HepG2 (cell line): Measurements from ENCODE around the gene F2RL2. TPM values are rescaled to one million over a fixed set of nuclear protein-coding genes. Genes with fewer than 3 reads are reported as not detected.

Experiments
- ATAC-seq: fragments of 200-7000 bp; cut with Tn5 transposase; 3 replicates; pipeline ENCODE4 v1.9.1; 2020; ENCODE audit warnings: mild to moderate bottlenecking, moderate library complexity
- BruUV-seq: library from RNA; stranded (reverse); fragments of 400-500 nt; replicated peaks from 2 replicates; lab custom pipeline; 2021; lab: Mats Ljungman, UMichigan
- CTCF ChIA-PET: fragments of 300-600 bp; formaldehyde crosslinking; extraction: SDS; loops from one replicate; lab custom pipeline; 2021; ENCODE audit warnings: low total read pairs, inconsistent platforms, low intra/inter-chr PET ratio; lab: Yijun Ruan, JAX
- POLR2A ChIA-PET: fragments of 350-600 bp; sonication (Branson Sonifier 250); formaldehyde crosslinking; loops from one replicate; lab custom pipeline; 2020; ENCODE audit warnings: antibody characterized with exemption, inconsistent platforms; lab: Yijun Ruan, JAX
- DNase-seq: peaks from one replicate; pipeline ENCODE4 v3.0.0-alpha.2; 2015; ENCODE audit warnings: low spot score
- FAIRE-seq: peaks from 3 replicates; lab custom pipeline; 2011; peaks lifted over from hg19 to GRCh38; lab: Jason Lieb, UNC
- H2AFZ ChIP-seq: one replicate; pipeline ENCODE4 v1.6.1; 2011; ENCODE audit warnings: low read length, inconsistent platforms
- H3K27ac ChIP-seq: fragments of 300-600 bp; 3 replicates; pipeline ENCODE4 v1.8.0; 2011; ENCODE audit warnings: mixed run types, mild to moderate bottlenecking, mixed read lengths, low read length, inconsistent platforms; ENCODE audit not compliant: insufficient read depth; ENCODE audit errors: extremely low read length
- H3K27me3 ChIP-seq, 2 experiments: fragments of 200-600 bp in 1 of 2; 2 replicates in 1 of 2; 3 replicates in 1 of 2; pipeline versions ENCODE4 v1.6.0 to v1.8.0; 2011; ENCODE audit warnings: low read length in 2 of 2, mild to moderate bottlenecking in 2 of 2, moderate library complexity in 2 of 2, inconsistent platforms in 1 of 2; ENCODE audit not compliant: insufficient read depth in 2 of 2, control insufficient read depth in 1 of 2
- H3K36me3 ChIP-seq, 2 experiments: fragments of 200-600 bp in 1 of 2; replicated peaks in 1 of 2; 2 replicates in 1 of 2; 3 replicates in 1 of 2; pipeline versions ENCODE4 v1.5.1 to v1.8.0; 2011; ENCODE audit warnings: low read length in 2 of 2, inconsistent platforms in 1 of 2; ENCODE audit not compliant: insufficient read depth in 2 of 2, control insufficient read depth in 1 of 2
- H3K4me1 ChIP-seq: 2 replicates; pipeline ENCODE4 v1.5.1; 2012; ENCODE audit warnings: low read length, inconsistent platforms; ENCODE audit not compliant: insufficient read depth
- H3K4me2 ChIP-seq: 2 replicates; pipeline ENCODE4 v1.6.0; 2011; ENCODE audit warnings: low read depth, low read length, inconsistent platforms
- H3K4me3 ChIP-seq, 3 experiments: fragments of 200-600 bp in 1 of 3; sonication (generic), shearing (Covaris generic) in 1 of 3; replicated peaks in 1 of 3; 2 replicates each; pipeline ENCODE4 v1.5.1; 2011 to 2016; ENCODE audit warnings: low read length in 3 of 3, inconsistent platforms in 2 of 3, low read depth in 2 of 3, mild to moderate bottlenecking in 2 of 3, control low read depth in 1 of 3, mixed read lengths in 1 of 3; ENCODE audit not compliant: insufficient read depth in 1 of 3
- H3K79me2 ChIP-seq: one replicate; pipeline ENCODE4 v1.6.1; 2011; ENCODE audit warnings: low read length, inconsistent platforms; ENCODE audit not compliant: insufficient read depth
- H3K9ac ChIP-seq: 2 replicates; pipeline ENCODE4 v1.6.0; 2011; ENCODE audit warnings: mild to moderate bottlenecking, low read depth, low read length, inconsistent platforms; ENCODE audit not compliant: insufficient read depth
- H3K9me3 ChIP-seq: 2 replicates; pipeline ENCODE4 v1.5.1; 2012; ENCODE audit warnings: mild to moderate bottlenecking, low read length
- H4K20me1 ChIP-seq: 2 replicates; pipeline ENCODE4 v1.6.0; 2011; ENCODE audit warnings: inconsistent platforms, mild to moderate bottlenecking, low read length, moderate library complexity; ENCODE audit not compliant: insufficient read depth
- AGO1 ChIP-seq: fragments of 200-400 bp; formaldehyde crosslinking; IDR thresholded peaks from 2 replicates; pipeline ENCODE4 v1.6.1; 2017; ENCODE audit warnings: mild to moderate bottlenecking, low read depth, low read length, moderate library complexity; ENCODE audit not compliant: poor library complexity, severe bottlenecking
- FOXP4 ChIP-seq: sonication (generic); formaldehyde crosslinking; IDR thresholded peaks from 2 replicates; pipeline ENCODE4 v1.4.0; 2020; ENCODE audit warnings: missing genetic modification reagents
- HNF4A ChIP-seq: sonication (generic); formaldehyde crosslinking; IDR thresholded peaks from 2 replicates; pipeline ENCODE4 v1.4.0; 2020; ENCODE audit warnings: missing genetic modification reagents
- HNRNPUL1 ChIP-seq: fragments of 200-400 bp; formaldehyde crosslinking; IDR thresholded peaks from 2 replicates; pipeline ENCODE4 v1.6.1; 2017; ENCODE audit warnings: low read depth, mild to moderate bottlenecking, low read length, moderate library complexity
- MED13 ChIP-seq: sonication (generic); formaldehyde crosslinking; IDR thresholded peaks from 2 replicates; pipeline ENCODE4 v1.5.0; 2020; ENCODE audit warnings: missing genetic modification reagents
- NCOA2 ChIP-seq: sonication (generic); formaldehyde crosslinking; IDR thresholded peaks from 2 replicates; pipeline ENCODE4 v1.8.0; 2022; ENCODE audit warnings: inconsistent platforms
- NFATC3 ChIP-seq: sonication (generic); formaldehyde crosslinking; IDR thresholded peaks from 2 replicates; pipeline ENCODE4 v1.5.1; 2020; ENCODE audit warnings: mild to moderate bottlenecking, missing genetic modification reagents
- SMARCE1 ChIP-seq: fragments of 450-650 bp; IDR thresholded peaks from 2 replicates; pipeline ENCODE4 v1.6.1; 2017; ENCODE audit warnings: borderline replicate concordance
- ZBTB7B ChIP-seq: sonication (generic); formaldehyde crosslinking; IDR thresholded peaks from 2 replicates; pipeline ENCODE4 v1.4.0; 2020; ENCODE audit warnings: missing genetic modification reagents
- ZNF33A ChIP-seq: sonication (generic); formaldehyde crosslinking; IDR thresholded peaks from 2 replicates; pipeline ENCODE4 v1.5.1; 2020; ENCODE audit warnings: missing genetic modification reagents, mild to moderate bottlenecking, moderate library complexity, borderline replicate concordance
- ZNF33B ChIP-seq: sonication (generic); formaldehyde crosslinking; IDR thresholded peaks from 2 replicates; pipeline ENCODE4 v1.5.1; 2020; ENCODE audit warnings: mild to moderate bottlenecking, missing genetic modification reagents
- ZNF354B ChIP-seq: sonication (generic); formaldehyde crosslinking; IDR thresholded peaks from 2 replicates; pipeline ENCODE4 v1.8.0; 2022; ENCODE audit warnings: mild to moderate bottlenecking, missing genetic modification reagents
- ZNF746 ChIP-seq: sonication (generic); formaldehyde crosslinking; IDR thresholded peaks from 2 replicates; pipeline ENCODE4 v1.8.0; 2022; ENCODE audit warnings: mild to moderate bottlenecking, missing genetic modification reagents
- WGBS: methylation state at CpG from one replicate; pipeline ENCODE4 v1.1.6; 2017; ENCODE audit warnings: low lambda C conversion rate; 5-methylcytosine and 5-hydroxymethylcytosine counted together
- in situ Hi-C: cut with HindIII; loops from 2 replicates; pipeline ENCODE4 v1.10.0; 2017; ENCODE audit warnings: low pct_unique_long_range_greater_than_20kb; ENCODE audit not compliant: extremely low pct_ligation_motif_present
- intact Hi-C: fragments of 100-400 bp; cut with micrococcal nuclease; formaldehyde crosslinking; loops from one replicate; pipeline ENCODE4 v1.10.0; 2022; ENCODE audit not compliant: unreplicated experiment
- polyA plus RNA-seq, 8 experiments: library from polyadenylated mRNA; depleted of rRNA in 3 of 8; stranded (reverse) in 7 of 8; unstranded in 1 of 8; fragments of >200 nt; fragmentation: Illumina TruSeq in 4 of 8; extraction: Trizol in 4 of 8; gene quantifications; 2 replicates each; pipeline versions ENCODE4 v1.2.1 to v1.2.3, GENCODE V29; 2011 to 2016; ENCODE audit warnings: low read depth in 4 of 8, missing spikeins in 1 of 8, mixed read lengths in 1 of 8; ENCODE audit not compliant: insufficient read depth in 1 of 8
- total RNA-seq, 5 experiments: library from RNA; depleted of rRNA; stranded (reverse); fragments of >200 nt; fragmentation: Illumina TruSeq; extraction: Trizol; gene quantifications; 2 replicates each; pipeline ENCODE4 v1.2.3, GENCODE V29; 2016; ENCODE audit warnings: low read depth in 1 of 5
- TF ChIP-seq, protein P1 (sequence below): sonication (generic); formaldehyde crosslinking; IDR thresholded peaks from 2 replicates; pipeline ENCODE4 v1.5.1; 2020; ENCODE audit warnings: mild to moderate bottlenecking, moderate library complexity, missing genetic modification reagents
- TF ChIP-seq, protein P2 (sequence below): sonication (generic); formaldehyde crosslinking; IDR thresholded peaks from 2 replicates; pipeline ENCODE4 v1.8.0; 2023; ENCODE audit warnings: mild to moderate bottlenecking, missing genetic modification reagents
- TF ChIP-seq, protein P3 (sequence below): sonication (generic); formaldehyde crosslinking; IDR thresholded peaks from 2 replicates; pipeline ENCODE4 v1.4.0; 2020; ENCODE audit warnings: missing genetic modification reagents

Gene F2RL2
- total and polyA plus RNA-seq, 2 of the 13 experiments (the other 11 are each of a cell fraction or from before 2014, with no cell fraction given): not detected

- TF ChIP-seq, protein P1, sequence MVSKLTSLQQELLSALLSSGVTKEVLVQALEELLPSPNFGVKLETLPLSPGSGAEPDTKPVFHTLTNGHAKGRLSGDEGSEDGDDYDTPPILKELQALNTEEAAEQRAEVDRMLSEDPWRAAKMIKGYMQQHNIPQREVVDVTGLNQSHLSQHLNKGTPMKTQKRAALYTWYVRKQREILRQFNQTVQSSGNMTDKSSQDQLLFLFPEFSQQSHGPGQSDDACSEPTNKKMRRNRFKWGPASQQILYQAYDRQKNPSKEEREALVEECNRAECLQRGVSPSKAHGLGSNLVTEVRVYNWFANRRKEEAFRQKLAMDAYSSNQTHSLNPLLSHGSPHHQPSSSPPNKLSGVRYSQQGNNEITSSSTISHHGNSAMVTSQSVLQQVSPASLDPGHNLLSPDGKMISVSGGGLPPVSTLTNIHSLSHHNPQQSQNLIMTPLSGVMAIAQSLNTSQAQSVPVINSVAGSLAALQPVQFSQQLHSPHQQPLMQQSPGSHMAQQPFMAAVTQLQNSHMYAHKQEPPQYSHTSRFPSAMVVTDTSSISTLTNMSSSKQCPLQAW (CRISPR knock-in tag): no peak
- TF ChIP-seq ZNF33B (CRISPR knock-in tag) (no peak), NCOA2 (CRISPR knock-in tag) (no peak), ZNF354B (CRISPR knock-in tag) (no peak), MED13 (CRISPR knock-in tag) (no peak)
- TF ChIP-seq, protein P2, sequence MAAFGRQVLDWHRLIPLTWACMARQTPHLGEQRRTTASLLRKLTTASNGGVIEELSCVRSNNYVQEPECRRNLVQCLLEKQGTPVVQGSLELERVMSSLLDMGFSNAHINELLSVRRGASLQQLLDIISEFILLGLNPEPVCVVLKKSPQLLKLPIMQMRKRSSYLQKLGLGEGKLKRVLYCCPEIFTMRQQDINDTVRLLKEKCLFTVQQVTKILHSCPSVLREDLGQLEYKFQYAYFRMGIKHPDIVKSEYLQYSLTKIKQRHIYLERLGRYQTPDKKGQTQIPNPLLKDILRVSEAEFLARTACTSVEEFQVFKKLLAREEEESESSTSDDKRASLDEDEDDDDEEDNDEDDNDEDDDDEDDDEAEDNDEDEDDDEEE (CRISPR knock-in tag): no peak
Observed at GRCh38 chr5:76622973-76623596, at the start of gene F2RL2 (continued).

GRCh38 chr5:76672242-76672641, 49.0 kb upstream of the F2RL2 start:
- Histone ChIP-seq H3K9me3 (no peaks in the 10 kb centered on the region), H3K36me3 (peaks cover 6 to 45% of the 10 kb centered on the region in 2 experiments), H3K4me1 (peaks cover 31% of the 10 kb centered on the region), H3K27ac (no peak overlapping the region), H3K4me2 (no peak overlapping the region), H2AFZ (no peak overlapping the region), H3K9ac (no peak overlapping the region), H4K20me1 (no peaks in the 10 kb centered on the region), H3K27me3 (no peaks in the 10 kb centered on the region), H3K79me2 (no peaks in the 10 kb centered on the region), H3K4me3 (no peak overlapping the region)
- CTCF ChIA-PET: no interaction called here
- in situ Hi-C loops: no loop called here
- no peak for DNase-seq
- no TSS peak for BruUV-seq
- POLR2A ChIA-PET: no interaction called here
- WGBS: 80% methylated on average over 2 of the region's 2 CpGs
- intact Hi-C loops: no loop called here
- FAIRE-seq: no peak
- ATAC-seq: no peak
- TF ChIP-seq HNRNPUL1: no peak
- TF ChIP-seq ZNF33A (CRISPR knock-in tag): no peak
- TF ChIP-seq FOXP4: no peak
- no peak for TF ChIP-seq ZNF746 (CRISPR knock-in tag)
- TF ChIP-seq, protein P3, sequence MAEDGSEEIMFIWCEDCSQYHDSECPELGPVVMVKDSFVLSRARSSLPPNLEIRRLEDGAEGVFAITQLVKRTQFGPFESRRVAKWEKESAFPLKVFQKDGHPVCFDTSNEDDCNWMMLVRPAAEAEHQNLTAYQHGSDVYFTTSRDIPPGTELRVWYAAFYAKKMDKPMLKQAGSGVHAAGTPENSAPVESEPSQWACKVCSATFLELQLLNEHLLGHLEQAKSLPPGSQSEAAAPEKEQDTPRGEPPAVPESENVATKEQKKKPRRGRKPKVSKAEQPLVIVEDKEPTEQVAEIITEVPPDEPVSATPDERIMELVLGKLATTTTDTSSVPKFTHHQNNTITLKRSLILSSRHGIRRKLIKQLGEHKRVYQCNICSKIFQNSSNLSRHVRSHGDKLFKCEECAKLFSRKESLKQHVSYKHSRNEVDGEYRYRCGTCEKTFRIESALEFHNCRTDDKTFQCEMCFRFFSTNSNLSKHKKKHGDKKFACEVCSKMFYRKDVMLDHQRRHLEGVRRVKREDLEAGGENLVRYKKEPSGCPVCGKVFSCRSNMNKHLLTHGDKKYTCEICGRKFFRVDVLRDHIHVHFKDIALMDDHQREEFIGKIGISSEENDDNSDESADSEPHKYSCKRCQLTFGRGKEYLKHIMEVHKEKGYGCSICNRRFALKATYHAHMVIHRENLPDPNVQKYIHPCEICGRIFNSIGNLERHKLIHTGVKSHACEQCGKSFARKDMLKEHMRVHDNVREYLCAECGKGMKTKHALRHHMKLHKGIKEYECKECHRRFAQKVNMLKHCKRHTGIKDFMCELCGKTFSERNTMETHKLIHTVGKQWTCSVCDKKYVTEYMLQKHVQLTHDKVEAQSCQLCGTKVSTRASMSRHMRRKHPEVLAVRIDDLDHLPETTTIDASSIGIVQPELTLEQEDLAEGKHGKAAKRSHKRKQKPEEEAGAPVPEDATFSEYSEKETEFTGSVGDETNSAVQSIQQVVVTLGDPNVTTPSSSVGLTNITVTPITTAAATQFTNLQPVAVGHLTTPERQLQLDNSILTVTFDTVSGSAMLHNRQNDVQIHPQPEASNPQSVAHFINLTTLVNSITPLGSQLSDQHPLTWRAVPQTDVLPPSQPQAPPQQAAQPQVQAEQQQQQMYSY (CRISPR knock-in tag): no peak
- no peak for TF ChIP-seq AGO1
- TF ChIP-seq NFATC3 (CRISPR knock-in tag): no peak
- no peak for TF ChIP-seq ZBTB7B (CRISPR knock-in tag)
- no peak for TF ChIP-seq HNF4A (CRISPR knock-in tag)
- no peak for TF ChIP-seq SMARCE1
